CD14-positive monocyte (primary cell): ENCODE results near the gene PLAGL2. TPM values are rescaled to one million over a fixed set of nuclear protein-coding genes. Genes with fewer than 3 reads are reported as not detected.

ENCODE experiments used
- DNase-seq, 3 donors: peaks; one replicate each; pipeline ENCODE4 v3.0.0-alpha.2; 2011 to 2022
- H2AFZ ChIP-seq: 2 replicates; pipeline ENCODE4 v1.6.0; 2012; ENCODE audit warnings: mild to moderate bottlenecking, low read depth, low read length, inconsistent platforms; ENCODE audit not compliant: insufficient read depth, poor library complexity, severe bottlenecking
- H3K27ac ChIP-seq, 2 donors: 1 replicate in 1 of 2; 2 replicates in 1 of 2; pipeline ENCODE4 v1.5.1; 2012 to 2013; ENCODE audit warnings: low read length in 2 of 2, control low read depth in 1 of 2, inconsistent platforms in 1 of 2, low read depth in 1 of 2, mild to moderate bottlenecking in 1 of 2
- H3K27me3 ChIP-seq, 2 donors: one replicate each; pipeline versions ENCODE4 v1.6.0 to v1.6.1; 2011 to 2013; ENCODE audit warnings: low read length in 2 of 2; ENCODE audit not compliant: control insufficient read depth in 2 of 2, insufficient read depth in 2 of 2
- H3K36me3 ChIP-seq, 2 donors: replicated peaks in 1 of 2; 1 replicate in 1 of 2; 2 replicates in 1 of 2; pipeline versions ENCODE4 v1.5.1 to v1.6.1; 2012 to 2013; ENCODE audit warnings: low read length in 2 of 2, control low read depth in 1 of 2, inconsistent platforms in 1 of 2, mild to moderate bottlenecking in 1 of 2; ENCODE audit not compliant: insufficient read depth in 2 of 2, control insufficient read depth in 1 of 2
- H3K4me1 ChIP-seq, 2 donors: 1 replicate in 1 of 2; 2 replicates in 1 of 2; pipeline versions ENCODE4 v1.5.1 to v1.6.1; 2012 to 2013; ENCODE audit warnings: low read length in 2 of 2, control low read depth in 1 of 2, inconsistent platforms in 1 of 2, mild to moderate bottlenecking in 1 of 2, moderate library complexity in 1 of 2; ENCODE audit not compliant: insufficient read depth in 2 of 2, control insufficient read depth in 1 of 2
- H3K4me2 ChIP-seq: replicated peaks from 2 replicates; pipeline ENCODE3; 2012; ENCODE audit warnings: low read length, moderate library complexity, mild to moderate bottlenecking; ENCODE audit not compliant: poor library complexity, severe bottlenecking; ENCODE audit errors: extremely low read depth
- H3K4me3 ChIP-seq, 3 experiments: fragments of 200-600 bp in 1 of 3; sonication (generic) in 1 of 3; replicated peaks in 1 of 3; 1 replicate in 2 of 3; 2 replicates in 1 of 3; pipeline ENCODE4 v1.5.1; 2011 to 2013; ENCODE audit warnings: low read length in 3 of 3, mild to moderate bottlenecking in 3 of 3, control low read depth in 2 of 3, low read depth in 2 of 3, inconsistent platforms in 1 of 3, moderate library complexity in 1 of 3
- H3K79me2 ChIP-seq: 2 replicates; pipeline ENCODE4 v1.6.0; 2012; ENCODE audit warnings: mild to moderate bottlenecking, control low read depth, inconsistent platforms, low read length, moderate library complexity; ENCODE audit not compliant: insufficient read depth
- H3K9ac ChIP-seq: 2 replicates; pipeline ENCODE4 v1.6.0; 2017; ENCODE audit warnings: low read length, mild to moderate bottlenecking; ENCODE audit not compliant: insufficient read depth, poor library complexity, severe bottlenecking
- H3K9me3 ChIP-seq, 2 donors: replicated peaks in 1 of 2; 1 replicate in 1 of 2; 2 replicates in 1 of 2; pipeline versions ENCODE4 v1.5.1 to v1.6.1; 2012 to 2013; ENCODE audit warnings: low read length in 2 of 2, control low read depth in 1 of 2; ENCODE audit not compliant: control insufficient read depth in 1 of 2, insufficient read depth in 1 of 2
- H4K20me1 ChIP-seq: 2 replicates; pipeline ENCODE4 v1.6.0; 2012; ENCODE audit warnings: mild to moderate bottlenecking, low read length, control low read depth, moderate library complexity; ENCODE audit not compliant: insufficient read depth
- H3K27ac Mint-ChIP-seq, 7 donors: one replicate each; pipeline ENCODE4 v1.8.0; 2020; ENCODE audit warnings: mild to moderate bottlenecking in 7 of 7, mixed read lengths in 7 of 7, moderate library complexity in 6 of 7, inconsistent platforms in 2 of 7
- H3K27me3 Mint-ChIP-seq, 3 donors: one replicate each; pipeline ENCODE4 v1.8.0; 2021 to 2022; ENCODE audit warnings: low read depth in 3 of 3, mild to moderate bottlenecking in 3 of 3, mixed read lengths in 3 of 3, moderate library complexity in 3 of 3, inconsistent platforms in 1 of 3
- H3K36me3 Mint-ChIP-seq, 2 donors: one replicate each; pipeline ENCODE4 v1.8.0; 2020; ENCODE audit warnings: mixed read lengths in 2 of 2, inconsistent platforms in 1 of 2, mild to moderate bottlenecking in 1 of 2
- H3K4me1 Mint-ChIP-seq: one replicate; pipeline ENCODE4 v1.8.0; 2020; ENCODE audit warnings: mild to moderate bottlenecking, mixed read lengths
- H3K4me3 Mint-ChIP-seq, 2 donors: one replicate each; pipeline ENCODE4 v1.8.0; 2020; ENCODE audit warnings: mild to moderate bottlenecking in 2 of 2, mixed read lengths in 2 of 2, moderate library complexity in 1 of 2
- H3K9me3 Mint-ChIP-seq, 7 donors: one replicate each; pipeline ENCODE4 v1.8.0; 2020 to 2022; ENCODE audit warnings: mixed read lengths in 7 of 7, mild to moderate bottlenecking in 6 of 7, moderate library complexity in 6 of 7, inconsistent platforms in 2 of 7
- CTCF ChIP-seq: fragments of 200-600 bp; IDR thresholded peaks from one replicate; pipeline ENCODE4 v1.8.0; 2022; ENCODE audit warnings: antibody characterized with exemption, mild to moderate bottlenecking
- WGBS: methylation state at CpG from one replicate; pipeline ENCODE4 v1.1.5; 2013; ENCODE audit warnings: missing lambda C conversion rate; ENCODE audit not compliant: insufficient coverage; 5-methylcytosine and 5-hydroxymethylcytosine counted together
- intact Hi-C, 2 donors: fragments of 100-400 bp; cut with micrococcal nuclease; formaldehyde crosslinking; loops; one replicate each; pipeline versions ENCODE4 v1.15.0 to v1.15.1; 2023
- polyA plus RNA-seq, 3 donors: library from polyadenylated mRNA; depleted of rRNA in 1 of 3; unstranded in 2 of 3; stranded (reverse) in 1 of 3; fragments of 300-500 nt in 2 of 3; fragments of >200 nt in 1 of 3; fragmentation: Illumina TruSeq in 2 of 3; gene quantifications; 1 replicate in 2 of 3; 2 replicates in 1 of 3; pipeline ENCODE4 v1.2.3, GENCODE V29; 2012 to 2021

PLAGL2 gene
- polyA plus RNA-seq, 3 donors = 6.2 to 31.7 (median 14.7) TPM

DNA sequence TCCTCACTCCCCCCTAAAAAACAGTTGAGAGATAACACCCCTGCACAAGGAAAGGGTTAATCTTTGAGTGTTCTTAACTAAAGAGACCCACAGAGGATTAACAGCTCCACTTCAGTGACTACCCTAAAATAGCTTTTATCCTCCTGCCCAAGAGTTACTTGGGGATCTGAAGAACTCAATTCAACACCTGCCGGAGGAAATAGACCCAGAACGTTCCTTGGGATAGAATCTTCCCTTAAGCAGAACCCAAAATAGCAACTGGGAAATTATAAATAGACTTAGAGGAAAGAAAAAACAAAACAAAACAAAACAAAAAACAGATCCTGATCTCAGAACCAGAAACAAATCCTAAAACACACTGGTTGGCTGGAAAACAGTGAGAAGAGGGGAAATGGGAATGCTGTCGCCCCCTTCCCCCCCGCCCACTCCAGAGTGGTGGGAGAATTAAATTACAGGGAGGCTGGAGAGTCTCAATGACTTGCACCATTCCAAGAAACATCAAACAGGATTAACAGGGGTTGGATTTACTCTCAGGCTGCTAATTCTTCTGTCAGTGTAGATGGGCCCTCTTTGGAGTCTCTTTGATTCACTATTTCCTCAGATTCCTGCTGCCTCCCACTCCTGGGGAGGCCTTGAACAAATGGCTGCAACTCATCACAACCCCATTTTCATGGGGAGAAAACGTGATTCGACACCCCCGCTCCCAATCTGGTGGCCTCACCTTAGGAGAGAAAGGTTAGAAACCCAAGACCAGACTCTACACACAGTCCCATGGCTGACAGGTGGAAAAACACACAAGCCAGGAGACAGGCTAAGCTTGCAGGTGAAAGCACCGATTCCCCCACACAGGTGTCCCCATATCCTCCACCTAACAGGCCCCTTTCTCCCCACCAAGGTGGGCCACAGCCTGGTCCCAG lies 1.4 kb downstream of the PLAGL2 start:
- peak overlapping the region; percentile 97 for H3K4me2 ChIP-seq
- peaks cover 66 to 77% of the 10 kb centered on the region in 2 donors for H3K4me1 ChIP-seq
- no peak overlapping the region for H2AFZ ChIP-seq
- no peaks in the 10 kb centered on the region for H3K9me3 Mint-ChIP-seq
- no peaks in the 10 kb centered on the region for H3K27me3 ChIP-seq
- peak overlapping the region; percentile 96 to 99 (median 97) for H3K27ac Mint-ChIP-seq
- peaks cover 87% of the 10 kb centered on the region for H3K79me2 ChIP-seq
- no peak for TF ChIP-seq CTCF
- peaks cover 44% of the 10 kb centered on the region for H4K20me1 ChIP-seq
- H3K9ac ChIP-seq = peak overlapping the region; percentile 95
- peaks cover 0 to 6% (median 1%) of the 10 kb centered on the region in 3 donors for H3K27me3 Mint-ChIP-seq
- no peak for DNase-seq
- H3K9me3 ChIP-seq = no peaks in the 10 kb centered on the region
- H3K4me3 ChIP-seq = peak overlapping the region; percentile 90 to 96 (median 93)
- peaks cover 82% of the 10 kb centered on the region for H3K4me1 Mint-ChIP-seq
- intact Hi-C loops = loop anchor here (1.0 to 10.0 kb wide), 3 partner anchors 51 to 279 kb away; no protein-coding TSS in a partner anchor
- peak overlapping the region; percentile 97 to 98 for H3K4me3 Mint-ChIP-seq
- H3K36me3 ChIP-seq = peaks cover 28 to 34% of the 10 kb centered on the region in 2 donors
- peak overlapping the region; percentile 79 to 88 for H3K27ac ChIP-seq
- peaks cover 29 to 42% of the 10 kb centered on the region in 2 donors for H3K36me3 Mint-ChIP-seq
- no CpG with 5 or more reads among the region's 8 CpGs for WGBS

DNA sequence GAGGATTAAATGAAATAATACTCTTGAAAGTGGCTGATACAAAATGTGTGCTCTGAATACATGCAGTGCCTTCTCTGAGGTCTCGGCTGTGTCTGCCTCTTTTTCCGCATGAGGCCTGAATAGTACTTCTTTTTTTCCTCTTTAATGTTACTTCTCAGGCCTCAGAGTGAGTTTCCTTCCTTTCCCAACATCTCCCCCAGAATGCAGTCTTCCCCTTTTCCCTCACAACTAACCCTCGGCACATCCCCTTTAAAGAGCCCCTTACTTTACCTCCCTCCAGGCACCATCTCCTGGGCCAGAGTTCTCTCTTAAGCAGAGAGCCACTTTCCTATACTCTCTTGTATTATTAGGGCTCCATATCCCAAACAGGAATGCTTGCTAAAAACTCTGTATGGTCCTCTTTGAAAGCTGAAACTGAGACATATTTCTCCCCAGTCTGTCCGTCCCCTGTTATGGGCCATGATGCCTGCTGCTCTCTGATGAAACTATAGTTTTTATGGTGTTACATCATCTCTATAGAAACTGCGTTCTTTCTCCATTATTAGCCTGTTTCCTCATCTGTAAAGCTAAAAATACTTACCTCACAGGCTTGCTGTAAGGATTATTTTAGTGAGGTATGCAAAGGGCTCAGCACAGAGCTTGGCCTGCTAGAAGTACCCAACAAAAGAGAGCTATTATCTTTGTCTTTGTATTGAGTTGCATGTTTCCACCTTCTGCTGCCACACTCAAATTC lies 2.3 kb downstream of the PLAGL2 start:
- WGBS = 0% methylated on average over 3 of the region's 5 CpGs
- Histone ChIP-seq H3K4me3 (peak overlapping the region; percentile 90 to 96 (median 93)), H4K20me1 (peaks cover 53% of the 10 kb centered on the region), H3K4me2 (peak overlapping the region; percentile 97), H3K4me1 (peaks cover 69 to 82% of the 10 kb centered on the region in 2 donors), H3K36me3 (peaks cover 28 to 34% of the 10 kb centered on the region in 2 donors), H3K27ac (peak overlapping the region; percentile 79 to 88), H3K9me3 (no peaks in the 10 kb centered on the region), H2AFZ (no peak overlapping the region), H3K79me2 (peaks cover 95% of the 10 kb centered on the region), H3K9ac (peak overlapping the region; percentile 95), H3K27me3 (no peaks in the 10 kb centered on the region)
- H3K4me1 Mint-ChIP-seq = peaks cover 84% of the 10 kb centered on the region
- DNase-seq = peak; percentile 64 to 85 (median 78)
- TF ChIP-seq CTCF = no peak
- peak overlapping the region; percentile 96 to 99 (median 97) for H3K27ac Mint-ChIP-seq
- intact Hi-C loops = loop anchor here (1.0 to 10.0 kb wide), 3 partner anchors 50 to 280 kb away; no protein-coding TSS in a partner anchor
- H3K36me3 Mint-ChIP-seq = peaks cover 28 to 42% of the 10 kb centered on the region in 2 donors
- peak overlapping the region; percentile 97 to 98 for H3K4me3 Mint-ChIP-seq
- peaks cover 0 to 6% (median 1%) of the 10 kb centered on the region in 3 donors for H3K27me3 Mint-ChIP-seq
- H3K9me3 Mint-ChIP-seq = no peaks in the 10 kb centered on the region
